Stimulated activated naive B cell treated with anti-CD40 and anti-IgM and Interleukin-4, amounts not matched to agents 10 μg/mL and 1 μg/mL and 100 μg/mL, for 72 hours (primary cell): ENCODE data around the gene GGT1.

ENCODE experiments used
- ATAC-seq, 2 donors: fragments of 150-1000 bp; cut with Tn5 transposase; replicated peaks; 2 replicates each; pipeline ENCODE4 v1.10.0; 2021; ENCODE audit warnings: moderate library complexity in 1 of 2
- DNase-seq: peaks from one replicate; pipeline ENCODE4 v3.0.0; 2021
- H3K27ac Mint-ChIP-seq: one replicate; pipeline ENCODE4 v1.8.0; 2022; ENCODE audit warnings: mild to moderate bottlenecking, mixed read lengths
- H3K27me3 Mint-ChIP-seq, 2 donors: one replicate each; pipeline ENCODE4 v1.8.0; 2022; ENCODE audit warnings: mixed read lengths in 2 of 2
- H3K36me3 Mint-ChIP-seq, 2 donors: one replicate each; pipeline ENCODE4 v1.8.0; 2022; ENCODE audit warnings: mixed read lengths in 2 of 2, mild to moderate bottlenecking in 1 of 2
- H3K4me1 Mint-ChIP-seq, 2 donors: one replicate each; pipeline ENCODE4 v1.8.0; 2022; ENCODE audit warnings: mixed read lengths in 2 of 2, mild to moderate bottlenecking in 1 of 2
- H3K4me3 Mint-ChIP-seq, 2 donors: one replicate each; pipeline ENCODE4 v1.8.0; 2022; ENCODE audit warnings: mild to moderate bottlenecking in 2 of 2, mixed read lengths in 2 of 2, moderate library complexity in 1 of 2
- H3K9me3 Mint-ChIP-seq, 2 donors: one replicate each; pipeline ENCODE4 v1.8.0; 2022; ENCODE audit warnings: mixed read lengths in 2 of 2, mild to moderate bottlenecking in 1 of 2

The GGT1 gene

DNA sequence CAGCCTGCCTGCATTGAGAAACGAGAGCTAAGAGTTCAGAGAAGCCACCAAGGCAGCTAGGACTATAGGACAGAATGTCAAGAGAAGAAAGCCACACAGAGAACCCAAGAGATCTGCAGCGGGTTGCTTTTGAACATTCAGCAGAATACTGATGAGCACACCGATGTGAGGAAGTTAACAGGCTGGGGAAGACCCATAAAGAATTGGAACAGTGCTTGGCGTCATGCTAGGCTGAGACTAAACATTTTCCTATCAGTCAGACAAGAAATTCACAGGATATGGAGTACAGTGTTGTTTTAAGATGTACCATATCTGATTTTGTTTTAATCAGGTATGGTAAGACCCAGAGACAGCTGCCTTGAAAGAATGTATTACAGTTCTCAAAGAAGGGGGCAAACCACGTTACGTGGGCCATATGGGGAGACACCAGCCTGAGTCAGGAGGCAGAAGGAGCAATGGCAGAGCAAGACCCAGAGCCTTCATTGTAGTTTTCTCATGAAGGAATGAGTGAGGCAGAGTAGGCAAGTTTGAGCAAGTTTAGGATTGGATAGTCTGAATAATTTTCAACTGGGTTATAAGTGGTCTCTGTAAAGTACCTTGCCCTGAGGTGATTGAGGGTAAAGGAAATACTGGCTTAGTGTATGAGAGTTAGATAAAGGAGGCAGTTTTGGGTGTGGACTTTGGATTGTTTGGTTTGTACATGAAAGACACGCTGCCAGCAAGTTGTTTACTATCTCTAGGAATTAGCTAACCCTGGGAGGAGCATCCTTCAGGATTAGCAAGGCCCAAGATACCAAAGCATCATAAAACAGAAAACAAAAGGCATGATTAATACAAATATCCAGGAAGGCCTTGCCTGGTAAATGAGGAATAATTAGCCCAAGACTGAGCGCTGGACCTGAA, 24.4 kb upstream of the GGT1 start:
- Mint-ChIP-seq H3K27ac (peak overlapping the region; percentile 76), H3K36me3 (peaks cover 20 to 35% of the 10 kb centered on the region in 2 donors), H3K4me3 (no peak overlapping the region), H3K4me1 (peaks cover 0 to 1% of the 10 kb centered on the region in 2 donors), H3K27me3 (no peaks in the 10 kb centered on the region), H3K9me3 (no peaks in the 10 kb centered on the region)
- no peak for ATAC-seq
- DNase-seq: no peak

DNA sequence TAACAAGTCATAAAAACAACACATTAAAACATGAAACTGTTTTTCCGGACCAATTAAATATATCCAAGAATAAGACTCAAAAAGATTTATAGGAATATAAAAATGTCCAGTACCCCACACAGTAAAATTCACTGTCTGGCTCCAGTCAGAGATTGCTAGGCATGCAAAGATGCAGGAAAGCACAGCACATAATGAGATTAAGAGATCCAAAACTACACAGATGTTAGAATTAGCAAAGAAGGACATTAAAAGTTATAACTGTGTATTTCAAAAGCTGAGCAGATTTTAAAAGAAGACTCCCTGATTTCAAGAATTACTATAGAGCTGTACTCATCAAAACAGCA, 23.8 kb upstream of the GGT1 start:
- H3K27ac Mint-ChIP-seq: no peak overlapping the region
- no peaks in the 10 kb centered on the region for H3K9me3 Mint-ChIP-seq
- no peaks in the 10 kb centered on the region for H3K27me3 Mint-ChIP-seq
- H3K36me3 Mint-ChIP-seq: peaks cover 20 to 34% of the 10 kb centered on the region in 2 donors
- ATAC-seq: no peak
- DNase-seq: no peak
- H3K4me1 Mint-ChIP-seq: peaks cover 0 to 1% of the 10 kb centered on the region in 2 donors
- no peak overlapping the region for H3K4me3 Mint-ChIP-seq

DNA sequence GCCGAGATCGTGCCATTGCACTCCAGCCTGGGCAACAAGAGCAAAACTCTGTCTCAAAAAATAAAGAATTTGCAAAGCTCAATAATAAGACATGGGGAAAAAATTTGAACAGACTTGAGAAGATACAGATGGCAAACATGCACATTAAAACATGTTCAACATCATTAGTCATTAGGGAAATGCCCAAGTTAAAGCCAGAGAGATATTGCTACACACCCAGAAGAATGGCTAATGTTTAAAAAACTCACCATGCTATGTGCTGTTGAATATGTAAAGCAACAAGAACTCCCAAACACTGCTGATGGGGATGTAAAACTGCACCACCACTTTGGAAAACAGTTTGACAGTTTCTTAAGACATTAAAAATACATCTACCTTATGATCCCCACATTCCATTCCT, 22.7 kb upstream of the GGT1 start:
- H3K27me3 Mint-ChIP-seq: no peaks in the 10 kb centered on the region
- no peaks in the 10 kb centered on the region for H3K4me1 Mint-ChIP-seq
- no peak overlapping the region for H3K27ac Mint-ChIP-seq
- no peak for ATAC-seq
- no peaks in the 10 kb centered on the region for H3K9me3 Mint-ChIP-seq
- H3K4me3 Mint-ChIP-seq: no peak overlapping the region
- no peak for DNase-seq
- H3K36me3 Mint-ChIP-seq: peaks cover 16 to 23% of the 10 kb centered on the region in 2 donors

DNA sequence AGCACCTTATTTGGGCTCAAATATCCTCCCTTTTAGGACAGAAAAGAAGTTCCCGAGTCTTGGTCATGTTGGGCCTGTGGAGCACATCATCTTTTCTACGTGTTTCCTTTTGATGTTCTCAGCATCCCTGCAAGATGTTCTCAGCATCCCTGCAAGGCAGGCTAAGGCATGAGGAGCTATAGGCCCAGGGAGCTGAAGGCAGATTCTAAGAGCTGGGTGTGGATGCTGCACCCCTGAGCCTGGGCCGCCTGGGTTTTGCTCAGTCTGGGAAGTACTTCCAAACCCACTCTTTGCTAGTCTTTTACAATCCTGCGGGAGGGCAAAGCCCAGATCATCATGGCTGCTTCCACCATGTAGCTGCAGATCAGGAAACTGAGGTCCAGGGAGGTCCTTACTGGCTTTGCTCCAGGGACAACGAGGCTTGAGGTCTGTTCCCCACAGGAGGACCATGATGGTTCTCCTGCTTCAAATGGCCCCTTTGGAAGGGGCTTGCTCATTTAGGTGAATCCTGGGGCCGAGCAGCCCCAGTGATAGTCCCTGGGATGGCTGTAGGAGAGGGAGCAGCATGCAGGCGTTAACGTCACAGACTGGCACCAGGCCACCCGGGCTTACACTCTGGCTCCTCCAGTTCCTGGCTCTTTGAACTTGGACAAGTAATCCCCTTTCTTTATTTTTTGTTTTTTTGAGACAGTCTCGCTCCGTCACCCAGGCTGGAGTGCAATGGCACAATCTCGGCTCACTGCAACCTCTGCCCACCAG, 20.8 kb upstream of the GGT1 start:
- Mint-ChIP-seq H3K9me3 (no peaks in the 10 kb centered on the region), H3K36me3 (peaks cover 8 to 14% of the 10 kb centered on the region in 2 donors), H3K27me3 (no peaks in the 10 kb centered on the region), H3K4me1 (no peaks in the 10 kb centered on the region), H3K4me3 (no peak overlapping the region), H3K27ac (no peak overlapping the region)
- no peak for ATAC-seq
- no peak for DNase-seq

DNA sequence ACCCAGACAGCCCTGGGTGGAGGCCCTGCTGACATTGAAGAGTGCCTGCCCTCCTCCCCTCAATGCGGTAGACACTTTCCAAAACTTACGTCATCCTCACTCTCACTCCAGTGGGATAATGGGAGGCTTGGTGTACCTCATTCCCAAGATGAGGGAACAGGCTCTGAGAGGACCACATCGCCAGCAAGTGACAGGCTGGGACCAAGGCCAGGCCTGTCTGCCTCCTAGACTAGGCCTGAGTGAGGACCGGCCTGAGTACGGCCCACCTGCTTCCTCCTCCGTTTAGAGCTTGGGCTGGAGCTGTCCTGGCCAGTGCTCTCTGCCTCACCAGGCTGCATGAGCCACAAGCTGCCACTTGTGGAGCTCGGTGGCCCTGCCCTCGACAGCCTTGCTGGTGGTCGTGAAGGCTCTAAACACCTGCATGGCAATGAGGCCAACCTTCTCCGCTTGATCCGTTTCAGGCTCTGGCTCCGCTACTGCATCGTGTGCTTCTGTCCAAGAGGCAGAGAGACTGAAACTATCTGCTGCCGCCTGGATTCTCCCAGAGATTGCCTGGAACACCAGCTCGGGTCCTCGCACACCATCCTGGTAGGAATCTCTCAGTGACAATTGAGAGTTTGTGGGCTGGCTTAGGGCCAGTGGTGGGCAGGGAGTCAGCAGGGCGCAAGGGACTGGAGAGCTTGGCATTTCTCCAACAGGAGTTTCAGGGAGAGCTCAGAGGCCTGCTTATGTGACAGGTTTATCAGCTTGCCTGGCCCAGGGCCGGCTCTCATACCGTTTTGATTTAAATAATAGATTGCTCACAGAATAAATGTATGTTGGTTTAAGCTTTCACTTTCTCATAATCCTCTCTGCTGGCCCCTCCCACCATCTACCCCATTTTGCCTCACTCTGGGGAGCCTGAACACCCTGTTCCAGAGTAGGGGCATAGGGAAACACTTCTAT, 19.5 kb upstream of the GGT1 start:
- DNase-seq (no peak), ATAC-seq (no peak)
- Mint-ChIP-seq H3K27me3 (no peaks in the 10 kb centered on the region), H3K27ac (peak overlapping the region; percentile 51), H3K36me3 (peaks cover 1 to 3% of the 10 kb centered on the region in 2 donors), H3K4me3 (no peak overlapping the region), H3K4me1 (peaks cover 0 to under 1% of the 10 kb centered on the region in 2 donors), H3K9me3 (no peaks in the 10 kb centered on the region)

DNA sequence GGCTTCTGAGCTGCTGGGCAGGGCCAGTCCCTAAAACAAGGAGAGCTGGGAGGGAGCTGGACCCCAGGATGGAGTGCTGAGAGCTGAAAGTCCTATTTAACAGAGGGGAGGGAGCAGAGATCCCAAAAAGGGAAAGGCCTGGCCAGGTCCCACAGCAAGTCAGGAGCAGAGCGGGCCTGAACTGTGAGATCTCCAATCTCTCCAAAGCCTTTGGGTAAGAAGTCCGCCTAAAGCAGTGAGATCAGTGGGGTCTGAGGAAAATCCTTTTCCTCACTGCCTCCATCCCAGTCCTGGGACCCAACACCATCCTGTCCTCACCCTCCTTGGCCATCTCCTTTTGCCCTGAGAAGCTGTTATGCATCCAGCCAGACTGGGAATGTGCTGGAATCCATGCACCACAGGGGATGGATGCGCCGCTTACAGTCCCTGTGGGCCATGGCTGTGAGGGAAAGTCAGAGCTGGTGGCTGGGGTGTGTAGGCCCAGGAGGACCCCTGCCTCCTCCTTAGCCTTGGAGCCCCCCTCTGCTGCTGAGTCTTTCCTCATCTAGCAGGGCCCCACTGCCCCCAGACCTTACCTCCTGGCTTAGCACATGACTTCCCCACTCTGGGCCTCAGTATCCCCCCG, 18.7 kb upstream of the GGT1 start:
- Mint-ChIP-seq H3K36me3 (peaks cover 0 to 1% of the 10 kb centered on the region in 2 donors), H3K4me1 (peaks cover 4 to 7% of the 10 kb centered on the region in 2 donors), H3K27me3 (no peaks in the 10 kb centered on the region), H3K27ac (peak overlapping the region; percentile 81), H3K9me3 (no peaks in the 10 kb centered on the region), H3K4me3 (no peak overlapping the region)
- DNase-seq (no peak), ATAC-seq (no peak)

DNA sequence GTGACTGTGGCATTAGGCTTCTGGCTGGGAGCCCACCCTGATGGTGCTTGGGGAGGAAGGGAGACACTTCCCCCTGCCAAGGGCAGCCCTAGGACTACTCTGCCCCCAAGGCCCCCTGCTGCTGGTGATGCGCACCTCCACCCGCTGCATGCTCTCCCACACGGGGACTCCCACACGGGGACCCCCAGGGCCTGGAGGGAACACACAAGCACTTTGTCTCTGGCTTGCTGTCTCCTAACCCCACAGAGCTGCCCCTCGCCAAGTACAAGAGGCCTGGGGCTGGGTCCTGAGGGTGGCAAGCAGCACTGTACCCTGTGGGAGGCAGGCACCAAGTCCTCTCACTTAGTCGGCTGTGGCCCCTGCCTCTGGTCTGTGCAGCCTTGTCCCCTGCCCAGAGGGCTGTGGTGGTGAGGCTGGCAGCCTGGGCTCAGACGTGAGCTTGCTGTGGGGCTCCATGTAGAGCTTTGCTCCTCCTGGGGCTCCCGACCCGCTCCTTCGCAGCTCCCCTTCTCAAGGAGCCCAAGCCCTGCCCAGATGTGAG, 18.1 kb upstream of the GGT1 start:
- H3K4me3 Mint-ChIP-seq: no peak overlapping the region
- peaks cover 0 to 1% of the 10 kb centered on the region in 2 donors for H3K36me3 Mint-ChIP-seq
- H3K27ac Mint-ChIP-seq: peak overlapping the region; percentile 81
- DNase-seq (no peak), ATAC-seq (no peak)
- peaks cover 4 to 7% of the 10 kb centered on the region in 2 donors for H3K4me1 Mint-ChIP-seq
- no peaks in the 10 kb centered on the region for H3K27me3 Mint-ChIP-seq
- no peaks in the 10 kb centered on the region for H3K9me3 Mint-ChIP-seq

DNA sequence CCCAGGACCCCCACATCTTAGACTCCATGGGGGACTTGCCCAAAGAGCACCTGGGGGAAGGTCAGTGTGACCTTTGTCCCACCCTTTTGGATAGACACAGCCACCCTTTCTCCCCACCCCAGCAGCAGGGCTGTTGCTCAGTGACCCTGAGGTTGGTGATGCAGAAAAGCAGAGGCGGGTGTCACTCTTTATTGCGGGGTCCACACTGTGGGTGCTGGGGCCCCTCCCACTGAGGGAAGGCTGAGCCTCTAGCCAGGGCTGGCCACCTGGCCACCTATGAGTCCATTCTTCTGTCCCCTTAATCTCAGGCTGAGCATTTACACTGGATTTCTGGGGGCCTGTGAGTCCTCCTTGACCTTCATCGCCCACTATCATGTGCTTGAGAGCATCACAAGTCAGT, 17.5 kb upstream of the GGT1 start:
- Mint-ChIP-seq H3K27me3 (peaks cover 0 to under 1% of the 10 kb centered on the region in 2 donors), H3K27ac (no peak overlapping the region)

DNA sequence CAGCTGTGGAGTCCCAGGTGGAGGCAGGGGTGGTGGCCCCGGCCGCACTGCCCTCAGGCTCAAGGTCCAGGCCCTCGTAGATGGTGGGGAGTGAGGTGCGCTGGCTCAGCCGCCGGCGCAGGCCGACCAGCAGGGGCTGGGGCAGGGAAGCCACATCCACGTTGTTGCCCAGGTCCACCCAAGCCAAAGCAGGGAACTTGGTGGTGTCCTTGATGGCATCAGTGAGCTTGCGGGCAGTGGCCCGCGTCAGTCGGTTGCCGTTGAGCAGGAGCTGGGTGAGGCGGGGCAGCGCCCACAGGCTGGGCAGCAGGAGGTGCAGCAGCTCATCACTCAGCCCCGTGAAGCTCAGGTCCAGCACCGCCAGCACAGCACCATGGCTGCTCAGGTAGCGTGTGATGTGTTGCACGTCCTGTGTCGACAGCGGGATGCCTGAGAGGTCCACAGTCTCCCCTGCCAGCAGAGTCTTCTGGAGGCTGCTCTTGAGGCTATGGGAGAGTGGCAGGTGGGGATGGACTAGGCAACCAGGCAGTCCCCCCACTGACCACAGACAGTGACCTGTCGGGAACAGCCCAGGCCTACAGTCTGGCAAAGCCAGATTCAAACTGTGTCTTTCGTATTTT, 17.0 kb upstream of the GGT1 start:
- H3K27me3 Mint-ChIP-seq: peaks cover 0 to 6% of the 10 kb centered on the region in 2 donors
- ATAC-seq (no peak), DNase-seq (no peak)
- no peak overlapping the region for H3K4me3 Mint-ChIP-seq
- peaks cover 4 to 7% of the 10 kb centered on the region in 2 donors for H3K4me1 Mint-ChIP-seq
- H3K36me3 Mint-ChIP-seq: peaks cover 0 to 1% of the 10 kb centered on the region in 2 donors
- H3K9me3 Mint-ChIP-seq: no peaks in the 10 kb centered on the region
- no peak overlapping the region for H3K27ac Mint-ChIP-seq

More for the DNA sequence above, 17.5 kb upstream of the GGT1 start:
- H3K9me3 Mint-ChIP-seq: no peaks in the 10 kb centered on the region
- DNase-seq (no peak), ATAC-seq (no peak)
- peaks cover 0 to 1% of the 10 kb centered on the region in 2 donors for H3K36me3 Mint-ChIP-seq
- no peak overlapping the region for H3K4me3 Mint-ChIP-seq
- peaks cover 4 to 7% of the 10 kb centered on the region in 2 donors for H3K4me1 Mint-ChIP-seq

DNA sequence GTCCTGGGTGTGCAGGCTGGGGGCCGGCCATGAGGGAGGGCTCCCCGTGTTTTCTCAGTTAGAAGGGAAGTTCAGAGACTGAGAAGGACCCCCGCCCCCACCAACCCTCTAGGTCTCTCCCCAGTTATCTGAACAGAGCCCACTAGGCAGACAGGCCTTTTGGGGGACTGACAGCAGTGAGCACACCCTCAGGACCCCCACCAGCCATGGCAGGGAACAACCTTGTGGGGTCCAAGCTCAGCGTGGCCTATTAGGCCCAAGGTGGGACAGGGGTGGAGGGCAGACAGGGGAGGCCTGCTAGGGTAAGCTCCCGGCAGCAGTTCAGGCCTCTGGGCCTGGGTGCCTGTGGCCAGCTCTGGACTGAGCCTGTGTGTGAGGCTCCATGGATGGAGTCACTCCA, 15.7 kb upstream of the GGT1 start:
- H3K36me3 Mint-ChIP-seq: peaks cover 0 to 1% of the 10 kb centered on the region in 2 donors
- ATAC-seq (no peak), DNase-seq (no peak)
- peaks cover 4 to 9% of the 10 kb centered on the region in 2 donors for H3K4me1 Mint-ChIP-seq
- no peak overlapping the region for H3K27ac Mint-ChIP-seq
- no peak overlapping the region for H3K4me3 Mint-ChIP-seq
- H3K9me3 Mint-ChIP-seq: no peaks in the 10 kb centered on the region
- H3K27me3 Mint-ChIP-seq: peaks cover 0 to 19% of the 10 kb centered on the region in 2 donors

DNA sequence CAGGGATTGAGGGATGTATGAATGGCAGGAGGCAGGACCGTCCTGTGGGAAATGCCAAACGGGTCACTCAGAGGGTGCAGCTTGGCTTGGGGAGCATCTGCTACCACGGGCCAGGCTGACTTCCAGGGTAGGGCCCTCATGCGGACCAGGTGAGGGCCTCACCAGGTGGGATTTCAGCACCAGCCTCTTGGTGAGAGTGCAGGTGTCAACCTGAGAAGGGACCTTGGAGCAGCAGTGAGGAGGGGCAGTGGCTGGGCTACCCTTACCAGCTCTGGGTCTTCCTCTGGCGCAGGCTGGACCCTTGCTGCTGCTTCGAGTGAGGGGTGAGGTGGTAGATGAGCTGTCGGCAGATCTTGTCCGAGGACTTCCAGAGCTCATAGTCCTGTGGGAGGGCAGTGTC, 15.0 kb upstream of the GGT1 start:
- Mint-ChIP-seq H3K4me3 (no peak overlapping the region), H3K36me3 (peaks cover 0 to 1% of the 10 kb centered on the region in 2 donors), H3K27me3 (peaks cover 0 to 22% of the 10 kb centered on the region in 2 donors), H3K9me3 (no peaks in the 10 kb centered on the region), H3K4me1 (peaks cover 6 to 14% of the 10 kb centered on the region in 2 donors), H3K27ac (no peak overlapping the region)
- DNase-seq: no peak
- no peak for ATAC-seq

DNA sequence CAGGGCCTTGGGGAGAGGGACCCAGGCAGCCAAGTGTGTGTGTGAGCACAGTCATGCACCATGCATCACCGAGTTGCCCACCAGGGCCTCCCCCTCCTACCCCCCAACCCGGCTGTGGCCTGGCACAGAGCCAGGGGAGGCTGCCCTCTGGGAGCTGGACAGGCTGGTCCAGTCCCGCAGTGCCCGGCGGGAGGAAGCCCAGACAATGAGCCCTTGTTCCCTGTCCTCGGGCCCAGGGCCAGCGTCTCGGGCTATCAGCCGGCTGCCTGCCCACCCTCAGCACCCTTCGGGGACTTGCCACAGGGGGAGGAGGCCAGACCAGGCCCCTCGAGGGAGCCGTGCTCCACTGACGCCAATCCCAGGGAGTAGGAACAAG, 14.6 kb upstream of the GGT1 start:
- Mint-ChIP-seq H3K27me3 (peaks cover 0 to 22% of the 10 kb centered on the region in 2 donors), H3K4me3 (no peak overlapping the region), H3K9me3 (no peaks in the 10 kb centered on the region), H3K4me1 (peaks cover 6 to 14% of the 10 kb centered on the region in 2 donors), H3K27ac (no peak overlapping the region), H3K36me3 (peaks cover 0 to 1% of the 10 kb centered on the region in 2 donors)
- DNase-seq (no peak), ATAC-seq (no peak)
